HepG2 (cell line): ENCODE data around the gene STAG3. TPM values are rescaled to one million over a fixed set of nuclear protein-coding genes. Genes with fewer than 3 reads are reported as not detected.

ENCODE experiments used
- ARID3A ChIP-seq: IDR thresholded peaks from 2 replicates; pipeline ENCODE4 v1.6.1; 2012; ENCODE audit warnings: low read depth, low read length, improper control_type of control experiment
- CBX1 ChIP-seq: IDR thresholded peaks from one replicate; pipeline ENCODE4 v1.6.1; 2016; ENCODE audit warnings: antibody characterized with exemption, low read depth
- GLMP ChIP-seq: sonication (generic); formaldehyde crosslinking; IDR thresholded peaks from 2 replicates; pipeline ENCODE4 v1.9.0; 2021; ENCODE audit warnings: missing genetic modification reagents, mild to moderate bottlenecking, borderline replicate concordance
- HNRNPK ChIP-seq: fragments of 200-400 bp; formaldehyde crosslinking; IDR thresholded peaks from 2 replicates; pipeline ENCODE4 v1.6.1; 2018; ENCODE audit warnings: low read length, low read depth, moderate library complexity, mild to moderate bottlenecking; ENCODE audit not compliant: poor library complexity, severe bottlenecking
- IKZF4 ChIP-seq: sonication (generic); formaldehyde crosslinking; IDR thresholded peaks from 2 replicates; pipeline ENCODE4 v1.5.1; 2020; ENCODE audit warnings: borderline replicate concordance, mild to moderate bottlenecking, low read depth, missing genetic modification reagents; ENCODE audit errors: not compliant biosample characterization
- MLXIP ChIP-seq: sonication (generic); formaldehyde crosslinking; IDR thresholded peaks from 2 replicates; pipeline ENCODE4 v1.9.0; 2021; ENCODE audit warnings: missing genetic modification reagents, borderline replicate concordance
- PAWR ChIP-seq: sonication (generic); formaldehyde crosslinking; IDR thresholded peaks from 2 replicates; pipeline ENCODE4 v1.4.0; 2020; ENCODE audit warnings: missing genetic modification reagents, mild to moderate bottlenecking, borderline replicate concordance
- RAD51 ChIP-seq: fragments of 450-650 bp; IDR thresholded peaks from 2 replicates; pipeline ENCODE4 v1.6.1; 2016; ENCODE audit warnings: borderline replicate concordance
- RBFOX2 ChIP-seq: fragments of 200-400 bp; formaldehyde crosslinking; IDR thresholded peaks from 2 replicates; pipeline ENCODE4 v1.6.1; 2017; ENCODE audit warnings: low read depth, mild to moderate bottlenecking, low read length
- SNAPC4 ChIP-seq: sonication (generic); formaldehyde crosslinking; IDR thresholded peaks from 2 replicates; pipeline ENCODE4 v1.4.0; 2020; ENCODE audit warnings: mild to moderate bottlenecking, missing genetic modification reagents
- TAF15 ChIP-seq: fragments of 200-400 bp; formaldehyde crosslinking; IDR thresholded peaks from one replicate; pipeline ENCODE4 v1.6.1; 2018; ENCODE audit warnings: mild to moderate bottlenecking, low read depth, low read length; ENCODE audit not compliant: poor library complexity, severe bottlenecking
- TGIF2 ChIP-seq: IDR thresholded peaks from 2 replicates; pipeline ENCODE4 v1.6.1; 2016; ENCODE audit warnings: control low read depth, missing compliant biosample characterization
- ZBTB37 ChIP-seq: sonication (generic); formaldehyde crosslinking; IDR thresholded peaks from 2 replicates; pipeline ENCODE4 v1.4.0; 2020; ENCODE audit warnings: mild to moderate bottlenecking, missing genetic modification reagents
- ZMYM2 ChIP-seq: sonication (generic); formaldehyde crosslinking; IDR thresholded peaks from 2 replicates; pipeline ENCODE4 v1.8.0; 2022; ENCODE audit warnings: mild to moderate bottlenecking, missing genetic modification reagents
- ZNF329 ChIP-seq: sonication (generic); formaldehyde crosslinking; IDR thresholded peaks from 2 replicates; pipeline ENCODE4 v1.9.0; 2021; ENCODE audit warnings: low read depth, mild to moderate bottlenecking, missing genetic modification reagents
- polyA plus RNA-seq, 8 experiments: library from polyadenylated mRNA; depleted of rRNA in 3 of 8; stranded (reverse) in 7 of 8; unstranded in 1 of 8; fragments of >200 nt; fragmentation: Illumina TruSeq in 4 of 8; extraction: Trizol in 4 of 8; gene quantifications; 2 replicates each; pipeline versions ENCODE4 v1.2.1 to v1.2.3, GENCODE V29; 2011 to 2016; ENCODE audit warnings: low read depth in 4 of 8, missing spikeins in 1 of 8, mixed read lengths in 1 of 8; ENCODE audit not compliant: insufficient read depth in 1 of 8
- total RNA-seq, 5 experiments: library from RNA; depleted of rRNA; stranded (reverse); fragments of >200 nt; fragmentation: Illumina TruSeq; extraction: Trizol; gene quantifications; 2 replicates each; pipeline ENCODE4 v1.2.3, GENCODE V29; 2016; ENCODE audit warnings: low read depth in 1 of 5

STAG3 gene
- total and polyA plus RNA-seq, 2 of the 13 experiments (the other 11 are each of a cell fraction or from before 2014, with no cell fraction given) = 0.09 to 0.33 TPM

- TF ChIP-seq ZBTB37 (CRISPR knock-in tag) = no peak
- TF ChIP-seq ARID3A = no peak
- no peak for TF ChIP-seq TAF15
- TF ChIP-seq IKZF4 (CRISPR knock-in tag) = no peak
- no peak for TF ChIP-seq ZMYM2 (CRISPR knock-in tag)
- TF ChIP-seq GLMP (CRISPR knock-in tag) = no peak
- TF ChIP-seq TGIF2 (CRISPR knock-in tag) = no peak
- no peak for TF ChIP-seq CBX1
- no peak for TF ChIP-seq PAWR (CRISPR knock-in tag)
- no peak for TF ChIP-seq RBFOX2
- no peak for TF ChIP-seq ZNF329
- no peak for TF ChIP-seq HNRNPK
- TF ChIP-seq MLXIP (CRISPR knock-in tag) = no peak
- no peak for TF ChIP-seq SNAPC4 (CRISPR knock-in tag)
- no peak for TF ChIP-seq RAD51
Measured at GRCh38 chr7:100247152-100247757, 69.5 kb downstream of the STAG3 start (continued).
